IPS-18c (cell line): ENCODE measurements around the gene ART5.
"Not testable (repeated sequence)": the region's sequence is repeated elsewhere in the genome, so short reads cannot be mapped to it uniquely, and the experiment has no call there.

Source experiments
- H3K4me3 ChIP-seq: 2 replicates; pipeline ENCODE4 v1.7.0; 2013; ENCODE audit warnings: low read depth, mild to moderate bottlenecking, low read length, moderate library complexity; ENCODE audit not compliant: insufficient read depth
- H3K9me3 ChIP-seq: one replicate; pipeline ENCODE4 v1.6.1; 2013; ENCODE audit warnings: mild to moderate bottlenecking, low read length, moderate library complexity; ENCODE audit not compliant: control insufficient read depth, insufficient read depth

ART5 gene

GRCh38 chr11:3609416-3610265 is 32.2 kb downstream of the ART5 start:
- no peak overlapping the region for H3K4me3 ChIP-seq
- no peaks in the 10 kb centered on the region for H3K9me3 ChIP-seq

- Histone ChIP-seq H3K9me3 (no peaks in the 10 kb centered on the region), H3K4me3 (no peak overlapping the region)
These were observed 36.0 kb downstream of the ART5 start for GRCh38 chr11:3605771-3606203.

DNA sequence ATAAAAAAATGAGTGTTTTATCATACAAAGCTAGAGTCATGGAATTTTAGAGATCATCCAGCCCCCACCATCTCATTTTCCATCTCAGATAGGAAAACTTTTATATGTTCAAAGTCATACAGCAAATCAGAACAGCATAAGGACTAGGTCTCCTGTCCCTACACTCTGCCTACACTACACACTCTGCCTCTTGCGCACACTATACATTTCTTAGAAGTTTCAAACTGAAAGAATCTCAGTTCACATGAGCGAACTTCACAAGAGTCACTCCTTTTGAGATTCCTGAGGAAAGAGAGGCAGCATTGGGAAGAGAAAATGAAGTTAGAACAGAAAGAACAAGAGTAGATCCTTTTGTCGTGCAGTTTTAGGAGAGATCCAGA is 36.5 kb downstream of the ART5 start:
- Histone ChIP-seq H3K4me3 (no peak overlapping the region), H3K9me3 (no peaks in the 10 kb centered on the region)

- no peaks in the 10 kb centered on the region for H3K9me3 ChIP-seq
- no peak overlapping the region for H3K4me3 ChIP-seq
These were observed 37.6 kb downstream of the ART5 start for GRCh38 chr11:3604167-3604566.

- H3K9me3 ChIP-seq, H3K4me3 ChIP-seq: not testable (repeated sequence)
These were observed 41.6 kb downstream of the ART5 start for GRCh38 chr11:3600201-3600600.

GRCh38 chr11:3597743-3598142 is 44.0 kb downstream of the ART5 start:
- H3K4me3 ChIP-seq, H3K9me3 ChIP-seq: not testable (repeated sequence)

DNA sequence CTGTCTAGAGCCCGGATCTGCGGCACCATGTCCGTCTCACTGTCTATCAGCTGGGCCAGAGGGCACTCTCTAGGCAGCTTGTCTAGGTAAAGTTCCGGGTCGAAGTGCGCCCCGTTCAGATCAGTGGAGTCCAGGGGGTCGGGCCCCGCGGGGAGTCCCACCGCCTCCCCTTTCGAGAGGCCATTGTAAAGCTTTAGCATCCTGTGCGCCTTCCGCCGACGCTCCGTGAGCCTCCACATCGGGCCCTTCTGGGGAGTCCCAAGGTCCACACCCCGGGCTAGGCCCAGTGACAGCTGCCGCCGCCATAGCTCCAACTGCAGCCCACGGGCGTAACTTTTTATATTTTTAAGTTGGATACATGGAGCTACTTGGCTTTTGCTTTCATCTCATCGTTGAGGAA is 50.5 kb downstream of the ART5 start:
- H3K4me3 ChIP-seq, H3K9me3 ChIP-seq: not testable (repeated sequence)

DNA sequence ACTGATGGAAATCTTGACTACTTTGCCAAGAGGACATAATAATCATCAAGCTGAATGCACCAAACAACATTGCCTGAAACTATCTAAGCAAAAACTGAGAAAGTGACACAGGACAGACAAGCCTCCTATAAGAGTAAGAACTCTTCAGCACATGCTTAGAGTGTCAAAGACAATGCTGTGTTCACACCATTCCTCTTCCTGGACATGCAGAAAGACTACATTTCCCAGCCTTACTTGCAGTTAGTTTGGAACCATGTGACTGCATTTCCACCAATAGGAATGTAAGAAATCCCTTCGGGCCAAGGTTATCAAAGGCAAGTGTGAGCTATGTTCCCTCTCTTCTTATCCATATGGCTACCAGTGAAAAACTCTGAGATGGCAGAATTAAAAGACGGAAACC is 51.6 kb downstream of the ART5 start:
- H3K9me3 ChIP-seq, H3K4me3 ChIP-seq: not testable (repeated sequence)

GRCh38 chr11:3588776-3589175 is 53.0 kb downstream of the ART5 start:
- not testable (repeated sequence) for H3K4me3 ChIP-seq, H3K9me3 ChIP-seq
